NCI-H69 (cell line): ENCODE results near the gene XG.
"Not testable (repeated sequence)": the region's sequence is repeated elsewhere in the genome, so short reads cannot be mapped to it uniquely, and the experiment has no call there.

Experiments
- DNase-seq: peaks from one replicate; lab custom pipeline; 2025; lab: John Stamatoyannopoulos, UW

The XG gene, protein sequence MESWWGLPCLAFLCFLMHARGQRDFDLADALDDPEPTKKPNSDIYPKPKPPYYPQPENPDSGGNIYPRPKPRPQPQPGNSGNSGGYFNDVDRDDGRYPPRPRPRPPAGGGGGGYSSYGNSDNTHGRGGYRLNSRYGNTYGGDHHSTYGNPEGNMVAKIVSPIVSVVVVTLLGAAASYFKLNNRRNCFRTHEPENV

DNA sequence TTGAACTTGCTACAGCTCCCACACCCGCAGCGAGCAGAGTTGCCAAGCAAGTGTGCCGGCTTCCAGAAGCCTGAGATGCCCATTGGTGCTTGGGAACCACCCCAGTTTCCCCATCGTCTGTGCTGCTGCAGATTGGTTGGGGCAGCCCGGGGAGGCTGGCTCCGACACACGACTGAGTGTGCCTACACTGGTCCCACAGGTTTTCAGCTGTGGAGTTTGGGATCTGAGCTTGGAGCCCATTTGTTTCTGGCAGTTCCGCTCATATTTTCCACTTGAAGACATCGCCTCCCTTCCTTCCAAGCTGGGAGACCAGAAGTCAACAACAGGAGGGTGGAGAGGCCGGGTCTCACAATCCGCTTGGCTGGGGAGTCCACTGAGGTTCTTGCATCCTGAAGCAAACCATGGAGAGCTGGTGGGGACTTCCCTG, at the start of gene XG:
Gene XG, plus strand, starts transcription at position 167 of the 427 bp plus-strand sequence. Its CDS starts 235 bp downstream, at position 402.
- not testable (repeated sequence) for DNase-seq

DNA sequence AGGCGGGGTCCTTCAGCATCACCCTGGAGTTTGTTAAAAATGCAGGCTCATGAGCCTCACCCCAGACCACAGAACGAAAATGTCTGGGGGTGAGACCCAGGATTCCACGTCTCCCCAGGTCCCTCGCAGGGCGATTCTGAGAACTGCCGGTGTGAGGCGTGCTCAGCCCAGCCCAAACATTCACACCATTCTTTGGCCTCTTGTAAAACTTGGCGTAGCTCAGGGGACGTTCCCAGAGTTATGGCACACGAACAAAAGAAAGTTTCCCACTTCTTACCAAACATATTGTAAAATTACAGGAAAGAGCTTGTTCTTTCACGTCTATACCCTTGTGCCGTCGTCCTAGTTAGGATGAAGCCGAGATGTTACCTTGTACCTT, 47.9 kb upstream of the XG start:
- no peak for DNase-seq

DNA sequence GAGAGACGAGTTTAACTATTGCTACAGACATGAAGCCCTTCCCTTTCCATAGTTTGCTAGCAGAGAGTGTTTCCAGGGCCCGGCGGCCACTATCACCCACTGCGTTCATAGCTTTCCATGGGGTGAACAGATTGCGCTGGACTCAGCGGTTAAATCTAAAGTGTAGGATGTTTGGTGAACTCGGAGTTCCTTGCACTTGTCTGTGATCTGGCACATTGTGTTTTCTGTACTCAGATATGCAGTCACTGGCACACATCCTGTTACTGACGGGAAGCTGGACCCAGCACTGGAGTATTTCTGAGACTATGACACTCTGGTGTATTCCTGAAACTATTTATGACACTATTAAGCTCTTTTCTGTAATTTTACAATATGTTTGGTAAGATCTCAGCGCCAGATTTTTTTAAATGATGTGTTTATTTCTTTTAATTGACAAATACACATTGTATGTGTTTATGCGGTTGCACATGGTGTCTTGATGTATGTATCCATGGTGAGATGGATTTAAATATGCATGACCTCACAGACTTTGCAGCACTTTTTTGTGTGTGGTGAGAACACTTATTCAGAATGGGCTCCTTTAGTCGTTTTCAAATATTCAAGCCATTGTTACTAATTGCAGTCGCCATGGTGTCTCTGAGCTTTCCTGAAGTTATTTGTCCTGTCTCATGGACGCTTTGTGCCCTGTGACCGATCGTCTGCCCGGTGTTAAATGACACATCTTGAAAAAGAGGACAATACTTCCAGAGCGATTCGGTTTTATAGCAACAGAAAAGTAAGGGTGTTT, 46.6 kb upstream of the XG start:
- no peak for DNase-seq

DNA sequence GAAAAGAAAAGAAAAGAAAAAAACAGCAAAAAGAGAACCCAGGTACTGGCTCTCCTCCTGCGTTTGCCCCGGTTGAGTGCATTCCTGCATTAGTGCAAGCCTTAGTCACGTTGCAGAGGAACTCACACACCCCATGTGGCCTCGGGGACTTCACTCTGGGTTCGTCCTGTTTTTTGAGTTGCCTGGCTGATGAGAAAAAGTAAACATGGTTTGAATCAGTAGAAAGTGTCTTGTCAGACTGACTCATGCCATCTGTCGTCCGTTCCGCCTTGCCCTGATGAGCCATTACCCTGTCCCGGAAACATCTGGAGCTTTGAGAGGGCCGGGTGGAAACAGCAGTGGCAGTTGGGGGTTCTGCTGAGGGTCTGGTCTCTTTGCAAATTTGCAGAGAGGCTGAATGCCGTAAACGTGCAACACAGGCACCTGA, 44.5 kb upstream of the XG start:
- DNase-seq, result no peak

DNA sequence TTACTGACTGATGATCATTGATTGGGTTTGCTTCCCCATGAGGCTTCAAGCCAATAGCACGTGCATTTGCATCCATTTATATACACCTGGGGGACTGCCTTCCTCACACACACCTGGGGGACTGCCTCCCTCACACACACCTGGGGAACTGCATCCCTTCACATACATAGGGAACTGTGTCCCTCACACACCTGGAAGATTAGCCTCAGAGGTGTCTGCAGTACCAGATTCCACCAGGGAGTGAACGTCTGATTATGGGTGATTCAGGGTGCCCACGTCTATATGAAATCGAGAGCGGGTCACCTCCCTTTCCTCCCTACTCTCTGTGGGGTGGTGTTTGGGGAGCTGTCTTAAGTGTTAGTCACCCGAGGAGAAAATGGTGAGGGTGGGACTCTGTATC, 43.8 kb upstream of the XG start:
- no peak for DNase-seq

DNA sequence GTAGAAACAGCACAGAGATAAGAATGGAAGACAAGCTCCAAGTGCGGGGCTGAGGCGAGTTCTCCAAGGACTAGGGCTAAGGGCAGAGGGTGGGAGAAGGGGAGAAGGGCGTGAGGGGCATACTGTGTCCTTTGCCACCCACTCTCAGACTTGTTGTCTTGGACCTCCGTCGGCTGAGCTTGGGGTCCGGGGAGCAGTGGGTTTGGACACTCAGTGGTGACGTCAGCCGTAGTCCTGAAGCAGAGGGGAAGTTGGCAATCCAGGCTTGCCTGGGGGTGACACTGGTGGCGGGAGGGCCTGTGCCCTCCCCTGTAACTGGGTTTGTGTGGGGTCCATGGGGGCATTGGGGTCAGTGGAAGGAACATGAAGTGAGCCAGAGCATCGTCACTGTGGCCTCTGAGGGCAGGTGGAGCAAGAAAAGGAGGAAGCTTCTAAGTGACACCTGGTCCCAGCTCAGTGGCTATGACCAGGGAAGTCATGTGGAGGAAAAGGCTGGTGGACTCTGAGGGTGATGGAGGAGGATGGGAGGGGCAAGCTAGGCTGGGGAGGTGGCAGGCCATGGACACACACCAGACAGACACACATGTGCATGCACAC, 43.1 kb upstream of the XG start:
- no peak for DNase-seq

DNA sequence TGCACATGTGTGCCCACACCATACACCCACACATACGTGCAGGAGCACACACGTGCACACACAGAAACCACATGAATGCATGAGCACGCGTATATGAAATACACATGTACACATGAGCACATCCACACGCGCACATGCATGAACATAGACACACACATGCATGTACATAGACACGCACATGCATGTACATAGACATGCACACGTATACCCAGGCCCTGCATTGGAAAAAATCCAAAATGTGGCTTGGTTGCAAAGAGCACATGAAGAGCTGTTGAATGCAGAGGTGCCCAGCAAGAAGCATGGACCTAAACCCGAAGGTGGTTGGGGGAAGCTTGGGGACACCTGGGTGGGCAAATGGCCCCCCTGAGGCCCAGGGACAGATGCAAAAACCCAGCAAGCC, 42.3 kb upstream of the XG start:
- no peak for DNase-seq

DNA sequence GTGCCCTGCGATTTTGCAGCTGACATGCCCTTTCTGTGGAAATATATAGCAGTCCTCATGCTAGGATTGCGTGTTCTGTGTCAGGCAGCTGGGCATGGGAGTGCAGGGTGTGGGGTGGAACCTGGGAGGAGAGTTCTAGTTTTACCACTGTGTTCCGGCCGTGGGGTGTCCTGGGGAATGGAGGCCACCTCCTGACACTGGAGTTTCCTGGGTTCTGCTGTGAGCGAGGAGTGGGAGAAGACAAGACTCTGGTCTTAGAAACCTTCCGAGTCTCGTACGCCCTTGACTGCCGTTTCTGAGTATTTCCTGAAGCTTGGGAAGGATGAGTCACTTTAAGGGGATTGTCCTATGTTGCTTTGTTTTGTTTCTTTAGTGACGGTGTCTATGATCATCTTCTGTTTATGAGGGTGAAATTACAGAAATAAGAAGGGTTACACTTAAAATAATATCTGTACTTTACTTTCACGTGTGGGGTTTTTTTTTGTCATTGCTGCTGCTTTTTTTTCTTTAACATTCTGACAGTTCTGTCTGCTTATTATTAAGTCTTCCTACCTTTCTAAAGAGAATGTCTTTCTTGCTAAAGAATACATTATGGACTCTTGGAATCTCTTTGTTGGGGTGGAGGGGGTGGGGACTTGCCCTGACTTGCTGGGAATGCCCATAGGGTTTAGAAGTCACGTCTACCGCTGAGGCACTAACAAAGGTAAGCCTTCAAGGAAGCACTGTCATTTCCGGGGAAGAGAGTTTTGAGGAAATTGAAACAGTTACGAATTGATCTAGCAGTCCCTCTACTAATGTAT, 41.6 kb upstream of the XG start:
- DNase-seq, result no peak

DNA sequence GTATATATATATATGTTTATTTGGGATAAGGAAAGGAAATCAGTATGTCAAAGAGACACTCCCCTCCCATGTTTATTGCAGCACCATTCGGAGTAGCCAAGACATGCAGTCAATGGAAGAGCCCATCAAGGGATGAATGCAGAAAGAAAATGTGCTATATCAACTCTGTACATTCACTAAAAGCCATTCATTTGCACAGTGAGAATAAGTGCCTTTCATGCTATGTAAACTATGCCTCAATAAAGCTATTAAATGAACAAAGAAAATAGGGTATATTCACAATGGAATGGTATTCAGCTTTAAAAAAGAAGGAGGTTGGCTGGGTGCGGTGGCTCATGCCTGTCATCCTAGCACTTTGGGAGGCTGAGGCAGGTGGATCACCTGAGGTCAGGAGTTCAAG, 40.4 kb upstream of the XG start:
- no peak for DNase-seq

DNA sequence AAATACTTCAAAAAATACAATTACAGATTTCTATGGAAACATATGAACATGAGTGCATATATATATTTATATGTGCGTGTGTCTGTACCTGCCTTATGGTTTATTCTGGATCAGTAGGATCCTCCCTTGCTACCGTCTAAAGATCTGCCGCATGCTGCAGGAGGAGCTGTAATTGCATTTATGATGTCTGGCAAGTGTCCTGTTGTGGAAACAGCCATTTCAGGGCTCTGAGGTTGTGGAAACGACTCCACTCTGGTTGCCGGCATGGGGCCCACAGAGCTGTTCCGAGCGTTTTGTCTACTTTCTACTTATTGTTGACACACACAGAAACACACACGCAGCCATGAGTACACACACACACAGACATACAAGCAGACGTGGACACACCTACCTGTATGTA, 39.4 kb upstream of the XG start:
- DNase-seq, result no peak

DNA sequence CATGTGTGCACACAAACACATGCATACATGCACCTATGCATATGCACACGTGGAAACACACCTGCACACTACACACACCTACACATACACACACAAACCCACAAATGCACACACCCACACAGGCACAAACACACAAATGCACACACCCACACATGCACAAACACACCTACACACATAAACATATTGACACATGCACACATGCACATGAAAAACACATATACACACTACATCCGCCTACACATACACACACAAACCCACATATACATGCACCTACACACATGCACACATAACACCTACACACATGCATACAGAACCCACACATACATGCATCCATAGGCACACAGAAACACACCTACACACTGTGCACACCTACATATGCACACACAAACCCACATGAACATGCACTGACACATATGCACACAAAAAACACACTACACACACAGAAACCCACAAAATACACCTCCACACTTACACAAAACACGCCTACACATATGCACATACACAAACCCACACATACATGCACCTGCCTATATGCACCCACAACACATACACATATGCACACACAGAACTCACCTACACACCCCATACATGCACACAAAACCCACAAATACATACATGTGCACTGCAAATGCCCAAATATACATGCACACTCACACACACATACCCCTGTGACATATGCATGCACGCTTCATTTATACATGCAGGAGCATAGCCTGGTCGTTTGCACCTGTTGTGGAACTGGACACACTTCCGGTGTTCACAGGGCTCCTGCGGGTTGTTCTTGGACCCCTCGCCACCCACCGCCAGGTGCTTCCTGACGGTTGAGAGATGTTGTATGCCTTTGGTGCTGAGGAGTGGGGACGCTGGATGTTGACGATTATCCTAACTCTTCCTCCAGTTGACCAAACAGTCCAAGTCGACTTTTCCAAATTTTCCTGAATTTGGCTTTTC, 38.7 kb upstream of the XG start:
- DNase-seq, result no peak

DNA sequence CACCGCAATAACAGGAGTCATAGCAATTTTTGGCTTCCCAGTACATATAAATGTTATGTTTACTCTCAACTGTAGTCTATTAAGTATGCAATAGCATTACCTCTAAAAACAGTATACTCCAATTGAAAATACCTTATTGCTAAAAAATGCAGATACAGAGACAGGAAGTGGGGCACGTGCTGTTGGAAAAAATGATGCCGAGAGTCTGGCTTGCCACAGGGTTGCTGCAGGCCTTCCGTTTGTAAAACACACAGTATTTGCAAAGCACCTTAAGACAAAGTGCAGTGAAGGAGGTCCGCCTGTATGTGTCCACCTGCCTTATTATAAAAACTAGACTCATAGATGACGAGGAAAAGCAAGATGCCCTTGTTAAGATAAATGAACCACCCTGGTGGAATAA, 37.3 kb upstream of the XG start:
- DNase-seq, result no peak

DNA sequence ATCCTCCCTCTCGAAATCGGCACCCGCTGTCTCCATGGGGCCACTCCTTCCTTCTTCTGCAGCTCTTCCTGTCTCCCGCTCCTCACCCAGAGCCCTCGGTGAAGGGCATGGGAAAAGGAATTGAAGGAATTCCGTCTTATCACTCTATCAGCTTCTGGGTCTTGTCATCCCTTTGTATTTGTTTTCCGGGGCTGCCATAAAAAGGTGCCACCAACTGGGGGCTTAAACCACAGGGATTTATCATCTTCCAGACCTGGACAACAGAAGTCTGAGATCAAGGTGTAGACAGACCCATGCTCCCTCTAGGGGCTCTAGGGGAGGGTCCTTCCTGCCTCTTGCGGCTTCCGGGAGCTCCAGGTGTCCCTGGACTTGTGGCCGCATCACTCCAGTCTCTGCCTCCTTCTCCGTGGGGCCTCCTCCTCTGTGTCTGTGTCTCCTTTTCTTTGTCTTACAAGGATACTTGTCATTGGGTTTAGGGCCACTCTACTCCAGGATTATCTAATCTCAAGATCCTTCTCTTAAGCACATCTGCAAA, 36.7 kb upstream of the XG start:
- DNase-seq, result no peak

DNA sequence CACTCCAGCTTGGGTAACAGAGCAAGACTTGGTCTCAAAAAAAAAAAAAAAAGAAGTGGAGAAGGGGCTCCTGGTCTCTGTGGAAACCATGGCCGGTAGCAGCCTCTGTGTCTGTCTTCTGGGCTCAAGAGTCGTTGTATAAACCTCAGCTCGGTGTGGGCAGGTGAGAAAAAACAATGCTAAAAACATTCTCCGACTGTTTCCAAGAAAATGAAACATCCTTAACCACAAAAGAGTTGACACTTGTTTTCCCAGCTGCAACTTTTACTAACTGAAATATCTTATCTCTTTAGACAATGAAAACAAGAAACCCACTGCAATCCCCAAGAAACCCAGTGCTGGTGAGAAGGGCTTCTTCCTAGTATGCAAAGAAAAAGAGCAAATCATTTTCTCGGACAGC, 34.5 kb upstream of the XG start:
- DNase-seq, result no peak

DNA sequence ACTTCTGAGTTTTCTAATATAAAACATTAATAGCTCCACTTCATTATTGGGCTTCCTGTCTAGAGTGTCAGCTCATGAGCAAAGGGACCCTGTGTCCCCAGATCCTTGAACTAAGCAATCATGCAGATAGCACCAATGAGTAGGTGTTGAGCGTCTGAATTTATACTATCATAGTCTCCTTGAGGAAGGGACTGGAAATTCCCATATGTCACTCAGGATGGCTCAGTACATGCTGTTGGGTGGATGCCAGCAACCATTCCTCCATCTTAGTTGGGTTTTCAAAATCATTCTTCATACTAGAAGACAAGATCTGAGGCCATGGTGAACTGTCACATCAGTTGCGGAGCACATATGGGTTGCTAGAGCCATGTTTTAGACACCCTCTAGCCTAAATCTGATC, 33.0 kb upstream of the XG start:
- no peak for DNase-seq

DNA sequence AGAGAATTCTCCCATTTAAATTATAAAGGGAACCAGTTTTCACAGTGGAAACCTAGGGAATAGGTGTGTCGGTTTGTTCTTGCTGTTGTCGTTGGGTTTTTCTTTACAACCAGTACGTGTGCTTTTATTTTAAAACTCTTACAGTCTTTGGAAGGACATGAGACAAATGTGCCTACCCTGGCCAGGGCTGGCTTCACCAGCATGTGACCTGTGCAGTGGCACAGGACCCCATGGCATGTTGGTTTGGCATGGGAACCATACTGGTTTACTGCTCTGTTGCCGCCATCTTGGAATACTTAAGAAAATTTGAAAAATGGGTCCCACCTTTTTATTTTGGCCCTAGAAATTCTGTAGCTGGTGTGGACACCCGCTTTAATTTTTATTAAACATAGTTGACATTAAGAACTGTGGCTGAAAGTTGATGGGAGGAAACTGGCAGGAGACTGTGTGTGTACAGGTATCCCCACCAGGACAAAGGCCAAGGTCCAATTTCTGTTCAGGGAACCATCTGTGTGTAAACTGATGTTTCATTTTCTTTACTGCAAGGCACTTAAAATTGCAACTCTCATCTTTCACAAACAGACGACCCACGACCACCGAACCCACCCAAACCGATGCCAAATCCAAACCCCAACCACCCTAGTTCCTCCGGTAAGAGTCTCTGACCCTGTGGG, 31.9 kb upstream of the XG start:
- no peak for DNase-seq

DNA sequence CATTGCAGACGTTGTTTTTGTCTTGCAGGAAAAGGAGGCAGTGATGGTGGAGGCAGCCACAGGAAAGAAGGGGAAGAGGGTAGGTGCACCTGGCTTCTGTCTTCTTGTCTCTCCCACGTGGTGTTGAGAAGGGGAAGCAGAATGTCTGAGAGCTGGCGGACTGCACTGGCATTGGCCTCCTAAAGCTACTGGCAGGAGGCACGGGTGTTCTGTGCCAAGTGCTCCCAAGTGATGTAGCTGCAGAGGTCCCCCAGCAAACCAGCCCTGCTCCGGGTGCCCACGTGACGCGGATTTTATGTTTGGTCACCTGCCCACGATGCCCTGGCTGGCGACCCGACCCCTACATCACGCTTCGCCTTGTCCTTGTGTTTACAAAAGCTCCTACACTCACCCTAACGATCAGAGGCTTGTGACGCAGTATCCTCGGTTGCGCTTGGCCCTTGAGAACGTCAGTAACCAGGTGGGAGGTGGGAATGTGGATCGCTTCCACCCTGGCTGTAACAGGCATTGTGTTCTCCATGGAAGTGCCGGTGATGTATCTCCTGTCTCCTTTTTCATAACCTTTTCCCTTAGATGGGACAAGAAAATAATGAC, 28.5 kb upstream of the XG start:
- DNase-seq, result no peak

DNA sequence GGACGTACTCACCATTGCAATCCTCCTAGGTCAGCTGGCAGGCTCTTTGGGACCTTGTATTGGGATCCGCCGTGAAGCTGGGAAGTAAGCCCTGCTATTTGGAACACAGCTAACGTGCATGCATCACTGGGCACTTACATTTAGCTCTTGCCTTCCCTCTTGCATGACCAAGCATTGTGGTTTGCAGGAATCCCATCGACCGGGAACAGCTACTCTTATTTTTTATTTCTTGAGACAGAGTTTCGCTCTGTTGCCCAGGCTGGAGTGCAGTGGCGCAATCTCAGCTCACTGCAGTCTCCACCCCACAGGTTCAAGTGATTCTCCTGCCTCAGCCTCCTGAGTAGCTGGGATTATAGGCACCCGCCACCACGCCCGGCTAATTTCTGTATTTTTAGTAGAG, 24.6 kb upstream of the XG start:
- not testable (repeated sequence) for DNase-seq

DNA sequence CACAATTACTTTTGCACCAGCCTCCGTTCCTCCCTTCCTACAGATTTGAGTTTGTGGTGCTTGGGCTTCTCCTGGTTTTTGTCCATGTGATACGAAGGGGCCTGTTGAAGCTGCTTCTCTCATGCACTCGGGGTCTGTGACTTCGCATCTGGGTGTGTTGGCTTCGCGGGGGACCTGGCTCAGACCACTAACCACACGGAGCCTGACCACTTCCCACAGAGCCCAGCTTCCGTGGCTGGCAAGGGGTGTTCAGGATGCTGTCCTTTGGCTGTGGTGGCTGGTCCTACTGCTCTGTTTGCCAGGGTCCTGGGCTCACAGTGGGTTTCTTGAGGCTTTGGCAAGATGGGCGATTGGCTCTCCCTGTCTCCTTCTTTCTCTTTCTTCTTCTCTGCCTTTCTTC, 19.8 kb upstream of the XG start:
- DNase-seq, result no peak

DNA sequence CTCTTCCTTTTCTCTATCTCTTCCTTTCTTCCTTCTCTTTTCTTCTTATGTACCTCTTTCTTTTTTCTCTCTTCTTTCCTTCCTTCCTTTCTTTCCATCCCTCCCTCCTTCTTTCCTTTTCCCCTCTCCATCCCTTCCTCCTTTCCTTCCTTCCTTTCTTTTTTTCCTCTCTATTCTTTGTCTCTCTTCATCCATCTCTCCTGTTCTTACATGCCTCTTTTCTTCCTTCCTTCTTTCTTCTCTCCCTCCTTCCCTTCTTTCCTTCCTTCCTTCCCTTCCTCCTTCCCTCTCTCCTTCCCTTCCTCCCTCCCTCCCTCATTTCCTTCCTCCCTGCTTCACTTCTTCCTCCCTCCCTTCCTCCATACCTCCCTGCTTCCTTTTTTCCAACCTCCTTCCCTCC, 19.2 kb upstream of the XG start:
- no peak for DNase-seq
